NOMO-1 (cell line): ENCODE data around the gene ADORA2B.

Experiments
- DNase-seq, 2 experiments: peaks; one replicate each; lab custom pipeline; 2025; ENCODE audit not compliant: unreplicated experiment in 2 of 2; lab: John Stamatoyannopoulos, UW

The ADORA2B gene

GRCh38 chr17:15952916-15953790 lies 8.2 kb downstream of the ADORA2B start:
- DNase-seq, result no peak

DNA sequence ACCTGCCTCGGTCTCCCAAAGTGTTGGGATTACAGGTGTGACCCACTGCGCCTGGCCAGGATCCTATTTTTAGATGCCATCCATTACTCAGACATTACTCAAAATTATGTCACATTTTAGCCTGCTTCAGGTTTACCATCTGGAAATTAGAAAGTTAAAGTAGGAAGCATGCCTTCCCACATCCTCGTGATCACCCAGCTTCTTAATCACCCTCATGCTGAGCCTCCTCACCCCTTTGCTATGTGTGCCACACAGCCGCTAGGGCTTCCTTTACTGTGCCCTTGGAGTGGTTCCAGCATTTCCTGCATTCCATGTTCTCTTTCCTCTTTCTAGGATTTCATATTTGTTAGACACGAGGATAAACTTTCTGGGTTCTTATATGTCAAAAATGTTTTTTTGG lies 9.3 kb downstream of the ADORA2B start:
- no peak for DNase-seq

DNA sequence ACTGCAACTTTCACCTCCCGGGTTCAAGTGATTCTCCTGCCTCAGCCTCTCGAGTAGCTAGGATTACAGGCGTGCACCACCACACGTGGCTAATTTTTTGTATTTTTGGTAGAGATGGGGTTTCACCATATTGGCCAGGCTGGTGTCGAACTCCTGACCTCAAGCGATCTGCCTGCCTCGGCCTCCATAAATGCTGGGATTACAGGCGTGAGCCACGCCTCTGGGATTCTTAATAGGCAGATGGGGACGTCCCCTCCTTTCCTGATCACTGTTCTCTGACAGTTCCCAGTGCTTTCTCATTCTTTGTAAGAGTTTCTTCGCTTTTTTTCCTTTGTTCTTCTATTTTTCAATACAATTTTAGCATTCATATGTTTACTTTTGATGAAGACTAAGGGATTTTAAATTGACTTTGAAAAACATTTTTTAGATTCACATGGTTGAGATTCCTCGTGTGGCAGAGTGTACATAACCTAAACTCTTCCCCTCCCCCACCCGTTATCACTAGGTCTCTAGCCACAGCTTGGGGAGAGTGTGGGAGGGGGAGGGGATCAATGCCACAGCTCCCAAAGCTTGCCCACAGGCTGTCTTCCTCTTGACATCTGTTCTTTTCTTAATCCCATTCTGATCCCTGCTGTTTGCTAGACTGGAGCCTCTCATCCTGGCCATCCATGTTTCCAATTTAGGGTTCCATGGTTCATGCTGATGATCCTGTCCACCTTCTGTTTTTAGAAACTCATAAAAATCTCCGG lies 11.0 kb downstream of the ADORA2B start:
- DNase-seq, result peak in 1 of 2 experiments; percentile 22

DNA sequence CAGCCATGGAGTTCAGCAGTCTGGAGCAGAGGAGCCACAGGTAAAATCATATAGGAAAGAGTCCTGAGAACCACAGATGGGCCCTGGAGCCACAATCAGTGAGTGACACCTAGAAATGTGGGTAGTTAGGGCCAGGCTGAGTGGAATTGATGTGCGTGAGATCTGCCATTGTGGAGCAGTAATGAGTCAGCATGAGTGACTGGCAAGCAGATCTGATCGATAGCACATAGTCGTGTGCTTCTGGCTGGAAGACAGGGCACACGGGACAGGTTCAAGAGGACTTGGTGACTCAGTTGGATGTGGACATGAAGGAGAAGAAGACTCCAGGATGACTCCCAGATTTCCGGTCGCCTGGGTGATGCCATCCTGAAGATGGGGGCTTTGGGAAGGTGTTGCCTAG lies 12.3 kb downstream of the ADORA2B start:
- DNase-seq, result no peak

GRCh38 chr17:15957608-15958307 lies 12.8 kb downstream of the ADORA2B start:
- DNase-seq, result no peak

- DNase-seq, result no peak
Measured at GRCh38 chr17:15958484-15958854, 13.5 kb downstream of the ADORA2B start.

GRCh38 chr17:15963670-15964110 lies 18.8 kb downstream of the ADORA2B start:
- no peak for DNase-seq

- no peak for DNase-seq
Measured at GRCh38 chr17:15965528-15965927, 20.6 kb downstream of the ADORA2B start.

DNA sequence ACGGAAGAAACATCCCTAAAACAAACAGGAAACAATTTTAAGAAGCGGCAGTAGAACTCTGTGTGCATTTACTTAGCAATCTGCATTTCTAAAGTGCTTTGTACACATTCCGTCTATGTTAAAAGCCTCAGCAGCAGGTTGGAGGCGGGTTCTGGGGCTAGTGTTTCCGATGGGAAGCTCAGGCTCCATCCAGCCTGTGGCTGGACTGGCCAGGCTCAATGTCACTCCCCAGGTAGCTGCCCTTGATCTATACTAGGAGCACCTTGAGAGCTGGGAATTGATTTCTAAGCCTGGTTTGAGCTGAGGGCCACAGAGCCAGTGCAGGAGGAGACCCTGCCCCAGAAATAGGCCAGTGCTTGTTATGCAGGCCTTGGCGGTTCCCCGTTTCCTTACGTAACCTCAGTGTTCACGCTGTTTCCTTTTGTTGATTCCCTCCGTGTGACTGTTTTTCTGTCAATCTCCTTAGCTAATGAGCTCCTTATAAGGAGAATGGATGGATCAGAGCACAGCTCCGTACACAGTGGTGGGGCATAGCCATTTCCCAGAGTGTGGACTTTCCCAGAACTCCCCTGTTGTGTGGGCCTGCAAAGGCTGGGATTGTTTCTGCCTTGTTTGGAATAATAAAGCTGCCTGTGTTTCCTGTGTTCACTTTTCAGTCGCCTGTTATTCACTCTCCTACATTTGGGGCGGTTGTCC lies 21.4 kb downstream of the ADORA2B start:
- peak; percentile 14 to 46 for DNase-seq

- peak in 1 of 2 experiments; percentile 10 for DNase-seq
Measured at GRCh38 chr17:15966879-15967248, 21.9 kb downstream of the ADORA2B start.

- DNase-seq, result no peak
Measured at GRCh38 chr17:15967706-15968399, 22.9 kb downstream of the ADORA2B start.

DNA sequence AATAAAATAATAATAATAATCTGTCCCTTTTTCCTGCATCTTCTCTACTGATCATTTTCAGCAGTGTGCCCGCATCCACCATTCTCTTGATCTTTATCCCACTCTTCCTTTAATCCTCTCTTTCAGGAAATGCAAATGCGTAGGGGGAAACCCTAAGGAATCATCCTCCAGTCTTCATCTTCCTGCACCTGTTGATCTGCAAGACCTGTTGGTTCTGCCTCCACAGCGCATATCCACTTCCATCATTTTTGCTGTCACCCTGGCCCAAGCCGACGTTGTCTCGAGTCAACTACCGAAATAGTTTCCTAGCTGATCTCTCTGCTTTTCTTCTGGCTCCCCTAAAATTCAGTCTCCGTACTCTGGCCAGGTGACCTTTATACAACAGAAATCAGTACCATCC lies 24.5 kb downstream of the ADORA2B start:
- DNase-seq, result no peak

DNA sequence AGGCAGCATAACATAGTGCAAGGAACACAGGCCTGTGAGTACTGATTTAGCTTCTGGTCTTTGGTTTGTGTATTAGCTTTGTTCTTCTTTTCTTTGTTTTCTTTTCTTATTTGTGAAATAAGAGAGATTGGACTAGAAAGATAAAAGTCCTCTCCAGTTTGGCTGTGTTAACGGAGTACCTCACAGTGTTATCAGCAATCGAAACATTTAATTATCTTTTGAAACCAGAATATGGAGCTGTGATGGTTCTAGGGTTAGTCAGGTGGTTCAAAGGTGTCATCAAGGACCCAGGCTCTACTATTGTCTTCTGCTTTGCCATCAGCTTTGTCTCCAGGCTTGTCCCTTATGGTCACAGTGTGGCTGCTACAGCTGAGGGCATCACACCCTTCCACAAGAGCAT lies 25.6 kb downstream of the ADORA2B start:
- no peak for DNase-seq

- DNase-seq, result peak; percentile 26 to 54
Measured at GRCh38 chr17:15971098-15971678, 26.3 kb downstream of the ADORA2B start.

DNA sequence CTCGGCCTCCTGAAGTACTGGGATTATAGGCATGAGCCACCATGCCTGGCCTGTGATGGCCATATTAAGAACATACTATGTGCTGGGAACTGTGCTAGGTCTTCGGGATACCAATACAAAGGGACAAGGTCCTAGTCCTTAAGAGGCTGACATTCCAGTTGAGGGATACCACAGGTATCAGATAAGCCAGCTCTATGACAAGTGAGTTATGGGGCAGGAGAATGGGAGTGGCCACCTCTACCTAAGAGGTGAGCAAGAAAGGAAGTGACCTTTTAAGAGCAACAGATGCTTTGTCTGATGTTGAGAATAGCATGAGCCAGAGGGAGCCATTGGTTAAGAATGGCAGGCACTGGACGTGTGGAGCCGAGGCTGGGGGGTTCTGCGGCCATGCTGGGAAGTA lies 27.0 kb downstream of the ADORA2B start:
- no peak for DNase-seq

DNA sequence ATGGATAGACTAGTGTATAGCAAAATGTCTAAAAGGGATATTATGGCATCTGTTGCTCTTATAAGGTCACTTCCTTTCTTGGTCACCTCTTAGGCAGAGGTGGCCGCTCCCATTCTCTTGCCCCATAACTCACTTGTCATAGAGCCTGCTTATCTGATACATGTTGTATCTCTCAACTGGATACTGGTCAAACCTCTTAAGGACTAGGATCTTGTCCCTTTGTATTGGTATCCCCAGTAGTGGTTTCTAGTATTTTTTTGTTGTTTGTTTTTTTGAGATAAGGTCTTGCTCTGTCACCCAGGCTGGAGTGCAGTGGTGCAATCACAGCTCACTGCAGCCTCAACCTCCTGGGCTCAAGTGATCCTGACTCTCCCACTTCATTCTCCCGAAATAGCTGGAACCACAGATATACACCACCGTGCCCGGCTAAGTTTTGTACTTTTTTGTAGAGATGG lies 27.6 kb downstream of the ADORA2B start:
- DNase-seq, result no peak

- DNase-seq, result no peak
Measured at GRCh38 chr17:15973016-15973415, 28.1 kb downstream of the ADORA2B start.

GRCh38 chr17:15973834-15974233 lies 28.9 kb downstream of the ADORA2B start:
- DNase-seq, result no peak

DNA sequence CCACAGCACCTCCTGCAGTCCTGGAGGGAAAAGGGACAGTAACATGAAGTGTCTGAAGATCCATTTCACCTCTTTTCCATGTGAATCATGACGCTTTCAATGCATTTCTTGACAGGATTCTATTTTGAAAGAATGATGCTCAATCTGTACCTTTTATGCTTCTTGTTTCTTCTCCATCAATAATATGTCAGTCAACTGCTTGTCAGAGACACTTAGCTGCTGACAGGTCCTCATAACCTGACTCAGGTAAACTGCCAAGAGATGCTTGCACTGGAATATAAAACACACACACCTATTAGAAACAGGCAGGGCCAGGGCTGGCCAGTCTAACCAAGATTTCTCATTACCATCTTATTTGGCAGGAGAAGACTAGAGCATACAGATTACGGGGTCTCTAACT lies 33.0 kb downstream of the ADORA2B start:
- no peak for DNase-seq

GRCh38 chr17:15978606-15979005 lies 33.7 kb downstream of the ADORA2B start:
- no peak for DNase-seq
